Mucosa of stomach (tissue), 1 donor: ENCODE measurements around the gene TMEM158.

Experiments
- H3K27me3 ChIP-seq: one replicate; pipeline ENCODE4 v1.7.0; 2013; ENCODE audit warnings: mild to moderate bottlenecking, low read length; ENCODE audit not compliant: control insufficient read depth, insufficient read depth
- H3K36me3 ChIP-seq: one replicate; pipeline ENCODE4 v1.7.0; 2013; ENCODE audit warnings: low read length; ENCODE audit not compliant: control insufficient read depth, insufficient read depth
- H3K4me1 ChIP-seq: one replicate; pipeline ENCODE4 v1.7.0; 2013; ENCODE audit warnings: mild to moderate bottlenecking, low read length; ENCODE audit not compliant: control insufficient read depth, insufficient read depth
- H3K4me3 ChIP-seq: one replicate; pipeline ENCODE4 v1.7.0; 2013; ENCODE audit warnings: low read length
- H3K9ac ChIP-seq: one replicate; pipeline ENCODE4 v1.7.0; 2013; ENCODE audit warnings: mild to moderate bottlenecking, low read length, moderate library complexity
- H3K9me3 ChIP-seq: one replicate; pipeline ENCODE4 v1.7.0; 2013; ENCODE audit warnings: mild to moderate bottlenecking, low read length, moderate library complexity; ENCODE audit not compliant: control insufficient read depth
- donor health status: Pancreatic carcinoma.

Gene TMEM158

DNA sequence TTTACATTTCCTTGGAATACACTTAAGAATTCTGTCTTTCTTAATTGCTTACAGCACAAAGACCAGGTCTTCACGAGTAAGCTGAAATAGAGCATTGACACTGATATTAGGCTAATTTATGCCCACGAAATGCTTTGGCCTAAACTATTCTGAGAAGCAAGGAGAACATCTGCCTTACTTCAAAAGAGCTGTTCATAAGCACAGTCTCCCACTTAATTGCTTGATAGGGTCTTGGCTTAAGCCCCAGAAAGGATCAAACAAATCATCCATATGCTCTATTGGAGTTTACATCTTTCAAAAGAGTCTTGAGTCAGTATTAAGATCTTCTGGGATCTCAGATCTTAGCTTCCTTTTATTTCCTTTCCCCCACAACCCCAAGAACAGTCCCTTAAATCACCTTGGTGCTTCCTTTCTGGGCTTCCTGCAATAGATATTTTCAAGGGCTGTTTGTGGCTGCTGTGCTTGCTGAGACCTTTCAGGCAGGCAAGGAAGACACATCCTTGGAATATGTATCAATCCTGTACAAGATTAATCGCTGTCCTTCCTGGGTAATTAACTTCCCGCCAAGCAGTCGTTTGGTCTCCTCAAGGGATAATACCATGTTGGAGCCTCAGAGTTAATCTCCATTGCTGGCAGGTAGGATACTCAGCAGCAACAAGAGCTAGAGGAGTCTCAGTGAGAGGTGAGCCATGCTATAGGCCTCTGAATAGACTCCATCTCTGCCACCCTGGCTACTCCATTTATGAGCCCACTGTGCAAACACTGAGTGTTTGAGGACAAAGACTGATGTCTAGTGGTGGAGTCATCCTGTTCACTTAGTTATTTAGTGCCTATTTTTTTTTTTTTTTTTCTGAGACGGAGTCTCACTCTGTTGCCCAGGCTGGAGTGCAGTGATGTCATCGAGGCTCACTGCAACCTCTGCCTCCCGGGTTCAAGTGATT is 37.1 kb downstream of the TMEM158 start:
- Histone ChIP-seq H3K4me3 (no peak overlapping the region), H3K27me3 (no peaks in the 10 kb centered on the region), H3K36me3 (no peaks in the 10 kb centered on the region), H3K4me1 (peaks cover 26% of the 10 kb centered on the region), H3K9me3 (no peaks in the 10 kb centered on the region), H3K9ac (no peak overlapping the region)

DNA sequence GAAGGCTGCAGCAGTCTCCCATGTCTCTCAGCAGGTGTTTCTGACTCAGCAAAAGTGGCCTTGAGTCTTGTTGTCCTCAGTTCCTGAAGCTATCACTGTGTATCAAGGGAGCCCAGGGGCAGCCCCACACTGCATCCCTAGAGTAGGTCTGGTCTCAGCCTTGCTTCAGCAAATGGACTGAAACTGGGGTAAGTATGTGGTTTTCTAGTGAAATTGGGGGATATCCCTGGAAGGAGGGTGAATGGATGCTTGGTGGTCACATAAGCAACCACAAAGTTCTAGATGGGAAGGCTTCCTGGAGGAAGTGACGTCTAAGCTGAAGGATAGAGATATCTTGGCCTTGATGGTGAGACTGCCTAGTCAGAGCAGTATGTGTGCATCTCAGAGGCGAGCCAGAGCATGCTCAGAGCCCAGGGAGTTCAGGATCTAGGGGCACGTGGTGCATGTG is 38.4 kb downstream of the TMEM158 start:
- Histone ChIP-seq H3K4me1 (peaks cover 30% of the 10 kb centered on the region), H3K27me3 (no peaks in the 10 kb centered on the region), H3K36me3 (no peaks in the 10 kb centered on the region), H3K4me3 (no peak overlapping the region), H3K9me3 (no peaks in the 10 kb centered on the region), H3K9ac (no peak overlapping the region)

DNA sequence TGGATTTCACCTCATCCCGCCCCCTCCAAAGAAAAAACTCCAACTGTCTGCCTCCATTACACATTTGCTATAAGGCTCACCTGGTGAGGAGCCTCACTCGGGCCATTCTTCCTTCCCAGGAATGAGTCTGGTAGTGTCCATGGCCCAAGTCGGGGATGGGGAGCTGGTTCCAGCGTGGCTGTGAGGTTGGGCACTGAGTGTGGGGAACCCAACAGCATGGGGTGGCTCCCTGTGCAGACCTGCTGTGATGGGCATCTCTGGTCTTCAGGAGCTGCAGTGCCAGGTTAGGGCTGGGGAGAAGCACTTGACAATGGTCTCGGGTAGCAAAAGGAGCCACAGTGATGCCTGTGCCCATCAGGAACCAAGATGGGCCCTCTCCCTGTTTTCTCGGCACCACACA is 39.2 kb downstream of the TMEM158 start:
- no peaks in the 10 kb centered on the region for H3K36me3 ChIP-seq
- H3K27me3 ChIP-seq, result no peaks in the 10 kb centered on the region
- H3K9me3 ChIP-seq, result no peaks in the 10 kb centered on the region
- no peak overlapping the region for H3K9ac ChIP-seq
- no peak overlapping the region for H3K4me3 ChIP-seq
- peaks cover 30% of the 10 kb centered on the region for H3K4me1 ChIP-seq

DNA sequence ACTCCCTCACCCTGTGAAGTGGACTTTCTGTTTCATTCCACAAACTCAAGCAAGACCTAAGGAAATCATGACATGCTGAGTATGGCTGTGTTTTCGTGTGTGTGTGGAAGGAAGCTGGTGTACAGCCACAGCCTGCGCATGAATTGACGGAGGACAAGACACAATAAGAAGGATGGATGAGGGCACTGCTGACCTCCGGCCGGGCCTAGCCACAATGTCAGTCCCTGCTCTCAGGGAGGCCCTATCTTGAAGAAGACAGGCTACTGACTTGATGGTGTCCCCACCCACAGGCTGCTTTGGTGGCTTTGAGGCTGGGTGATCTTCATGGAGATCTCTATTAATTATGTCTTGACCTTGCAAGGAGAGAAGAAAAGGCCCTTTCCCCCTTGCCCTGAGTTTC is 40.6 kb downstream of the TMEM158 start:
- no peaks in the 10 kb centered on the region for H3K36me3 ChIP-seq
- no peak overlapping the region for H3K4me3 ChIP-seq
- H3K27me3 ChIP-seq, result no peaks in the 10 kb centered on the region
- no peaks in the 10 kb centered on the region for H3K9me3 ChIP-seq
- peaks cover 36% of the 10 kb centered on the region for H3K4me1 ChIP-seq
- H3K9ac ChIP-seq, result no peak overlapping the region

DNA sequence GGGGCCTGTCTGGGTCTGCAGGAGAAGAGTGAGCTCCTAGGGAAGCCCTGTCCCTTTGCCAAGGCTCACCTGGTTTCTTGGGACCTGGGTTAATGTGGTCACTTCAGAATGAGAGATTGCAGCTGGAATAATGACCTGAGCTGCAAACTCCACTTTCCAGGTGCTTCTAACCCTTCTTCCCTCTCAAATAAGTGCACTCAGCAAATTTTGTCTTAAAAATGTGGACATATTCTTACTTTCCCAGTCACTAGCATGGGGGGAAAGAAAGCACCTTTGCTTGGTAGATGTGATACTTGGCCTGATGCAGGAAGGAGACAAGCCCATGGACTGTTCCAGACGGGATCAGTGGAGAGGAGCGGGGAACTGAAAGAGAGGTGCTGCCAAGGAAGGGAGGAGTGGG is 41.0 kb downstream of the TMEM158 start:
- H3K27me3 ChIP-seq, result no peaks in the 10 kb centered on the region
- H3K4me1 ChIP-seq, result peaks cover 38% of the 10 kb centered on the region
- H3K36me3 ChIP-seq, result no peaks in the 10 kb centered on the region
- H3K9ac ChIP-seq, result no peak overlapping the region
- no peaks in the 10 kb centered on the region for H3K9me3 ChIP-seq
- no peak overlapping the region for H3K4me3 ChIP-seq

DNA sequence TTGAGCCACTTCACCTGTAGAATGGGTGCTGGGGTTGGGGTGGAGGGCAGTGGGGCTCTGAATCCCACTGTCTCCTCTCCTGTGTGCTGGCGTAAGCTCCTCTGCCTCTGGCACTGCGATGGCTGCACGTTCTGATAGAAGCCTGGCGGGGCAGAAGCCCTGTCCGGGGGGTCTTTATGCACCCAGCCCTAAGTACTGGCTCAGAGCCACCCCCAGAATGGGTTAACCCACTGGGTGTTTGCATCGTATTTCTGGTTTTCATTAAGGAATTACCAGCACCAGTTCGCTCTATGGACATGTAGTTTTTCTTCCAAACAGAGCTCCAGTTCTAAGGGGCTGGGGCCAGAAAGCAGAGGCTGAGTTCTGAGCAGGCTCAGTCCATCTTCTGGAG is 42.2 kb downstream of the TMEM158 start:
- peaks cover 45% of the 10 kb centered on the region for H3K4me1 ChIP-seq
- H3K9me3 ChIP-seq, result no peaks in the 10 kb centered on the region
- H3K36me3 ChIP-seq, result no peaks in the 10 kb centered on the region
- no peak overlapping the region for H3K4me3 ChIP-seq
- H3K27me3 ChIP-seq, result no peaks in the 10 kb centered on the region
- H3K9ac ChIP-seq, result peak overlapping the region; percentile 52

DNA sequence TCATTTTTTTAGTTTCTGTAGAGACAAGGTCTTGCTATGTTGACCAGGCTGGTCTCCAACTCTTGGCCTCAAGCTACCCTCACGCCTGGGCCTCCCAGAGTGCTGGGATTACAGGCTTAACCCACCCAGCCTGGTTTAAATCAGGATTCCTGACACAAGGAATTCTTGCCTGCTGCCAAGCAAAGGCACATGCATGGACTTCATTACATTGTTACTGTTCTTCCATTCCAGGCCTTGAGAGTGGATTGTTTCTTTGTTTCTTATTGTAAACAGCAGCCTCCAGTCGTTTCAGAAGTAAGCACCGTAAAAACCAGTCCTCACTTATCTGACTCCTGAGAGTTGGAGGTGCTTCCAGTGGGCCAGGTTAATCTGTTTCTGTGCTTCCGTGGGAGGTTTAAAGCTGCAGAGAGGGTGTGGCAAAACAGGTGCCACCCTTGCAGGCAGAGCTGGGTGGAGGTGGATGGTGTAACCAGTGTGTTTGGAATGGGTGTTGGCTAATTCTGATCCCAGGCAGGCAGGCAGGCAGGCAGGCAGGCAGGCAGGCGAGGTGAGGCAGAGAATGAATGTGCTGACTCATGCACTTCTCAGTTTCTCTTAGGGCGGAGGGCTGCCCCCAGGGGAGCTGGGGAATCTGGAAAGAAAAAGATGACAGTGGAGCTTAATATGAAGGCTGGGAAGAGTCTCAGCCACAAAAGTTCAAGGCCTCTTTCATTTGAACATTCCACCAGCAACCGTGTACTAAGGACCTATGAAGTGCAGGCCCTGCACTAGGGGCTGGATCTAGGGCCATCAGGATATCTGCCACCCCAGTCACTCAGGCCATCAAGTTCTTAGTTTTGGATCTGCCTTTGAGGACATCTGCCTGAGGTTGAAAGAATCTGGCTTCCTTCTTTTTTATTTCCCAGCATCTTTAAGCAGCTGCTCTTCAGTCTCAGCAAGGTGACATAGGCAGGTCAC is 42.9 kb downstream of the TMEM158 start:
- Histone ChIP-seq H3K9me3 (no peaks in the 10 kb centered on the region), H3K9ac (peak overlapping the region; percentile 71), H3K4me3 (no peak overlapping the region), H3K27me3 (no peaks in the 10 kb centered on the region), H3K4me1 (peaks cover 52% of the 10 kb centered on the region), H3K36me3 (no peaks in the 10 kb centered on the region)

DNA sequence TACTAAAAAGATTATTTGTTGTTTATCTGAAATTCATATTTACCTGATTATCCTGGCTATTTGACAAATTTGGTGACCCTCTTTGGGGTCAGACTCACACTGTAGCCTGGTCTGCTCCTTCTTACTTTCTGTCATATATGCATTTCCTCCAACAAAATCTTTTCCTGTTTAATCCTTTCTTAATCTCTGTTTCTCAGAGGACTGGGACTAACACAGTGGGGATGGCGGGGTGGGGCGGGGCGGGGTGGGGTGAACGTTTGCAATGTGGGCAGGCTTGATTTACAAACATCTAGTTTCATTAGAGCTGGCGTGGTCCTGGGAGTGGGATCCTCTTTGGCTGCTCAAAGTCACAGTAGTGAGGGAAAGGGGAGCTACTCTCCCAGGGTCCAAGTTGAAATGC is 44.6 kb downstream of the TMEM158 start:
- no peaks in the 10 kb centered on the region for H3K27me3 ChIP-seq
- no peak overlapping the region for H3K9ac ChIP-seq
- H3K9me3 ChIP-seq, result no peaks in the 10 kb centered on the region
- peaks cover 58% of the 10 kb centered on the region for H3K4me1 ChIP-seq
- H3K36me3 ChIP-seq, result no peaks in the 10 kb centered on the region
- H3K4me3 ChIP-seq, result no peak overlapping the region

DNA sequence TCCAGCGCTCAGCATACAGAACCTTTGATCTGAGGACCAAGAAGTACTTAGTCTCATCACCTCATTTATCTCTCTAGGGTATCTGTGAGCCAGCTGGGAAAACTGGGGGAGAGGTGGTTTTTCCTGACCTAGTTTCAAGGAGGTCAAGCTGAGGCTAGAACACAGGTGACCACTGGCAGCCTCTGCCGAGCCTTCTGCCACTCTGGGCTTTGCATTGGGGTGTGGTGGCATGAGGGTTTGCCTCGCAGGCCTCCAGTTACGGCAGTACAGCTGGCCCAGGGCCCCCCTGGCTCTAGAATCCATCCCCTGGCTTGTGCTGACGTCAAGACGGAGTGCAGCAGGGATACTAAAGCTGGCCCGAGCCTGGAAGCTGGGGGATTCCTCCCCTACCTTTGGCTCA is 45.2 kb downstream of the TMEM158 start:
- no peak overlapping the region for H3K4me3 ChIP-seq
- H3K27me3 ChIP-seq, result no peaks in the 10 kb centered on the region
- peaks cover 58% of the 10 kb centered on the region for H3K4me1 ChIP-seq
- no peak overlapping the region for H3K9ac ChIP-seq
- H3K36me3 ChIP-seq, result no peaks in the 10 kb centered on the region
- H3K9me3 ChIP-seq, result no peaks in the 10 kb centered on the region

DNA sequence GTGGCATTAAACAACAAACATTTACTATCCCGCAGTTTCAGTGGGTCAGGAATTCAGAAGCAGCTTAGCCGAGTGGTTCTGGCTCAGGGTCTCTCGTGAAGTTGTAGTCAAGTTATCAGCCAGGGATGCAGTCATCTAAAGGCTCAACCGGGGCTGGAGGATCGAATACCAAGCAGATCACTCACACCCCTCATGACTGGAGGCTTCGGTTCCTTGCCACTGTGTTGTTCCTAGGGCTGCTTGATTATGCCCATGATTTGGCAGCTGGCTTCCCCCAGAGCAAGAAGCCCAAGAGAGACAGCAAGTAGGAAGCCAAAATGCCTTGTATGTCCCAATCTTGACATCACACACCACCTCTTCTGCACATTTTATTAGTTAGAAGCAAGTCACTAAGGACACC is 46.0 kb downstream of the TMEM158 start:
- H3K36me3 ChIP-seq, result no peaks in the 10 kb centered on the region
- no peaks in the 10 kb centered on the region for H3K27me3 ChIP-seq
- peaks cover 58% of the 10 kb centered on the region for H3K4me1 ChIP-seq
- no peaks in the 10 kb centered on the region for H3K9me3 ChIP-seq
- no peak overlapping the region for H3K9ac ChIP-seq
- H3K4me3 ChIP-seq, result no peak overlapping the region

DNA sequence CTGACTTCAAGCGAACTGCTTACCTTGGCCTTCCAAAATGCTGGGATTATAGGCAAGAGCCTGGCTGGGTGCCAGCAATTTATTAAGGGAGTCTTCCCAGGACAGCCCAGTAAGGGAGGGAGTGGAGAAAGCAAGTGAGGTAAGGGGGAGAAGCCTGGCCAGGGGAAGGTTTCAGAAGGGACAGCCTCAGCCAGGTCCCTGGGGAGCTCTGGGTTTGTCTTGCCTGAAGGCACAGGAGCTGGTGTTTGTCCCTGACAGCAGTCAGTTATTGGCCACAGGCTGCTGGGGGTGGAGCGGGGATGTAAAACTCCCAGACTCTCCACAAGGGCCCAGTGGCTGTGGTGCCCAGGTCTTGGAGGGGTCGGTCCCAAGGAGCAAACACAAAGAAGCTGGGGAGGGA is 46.9 kb downstream of the TMEM158 start:
- no peaks in the 10 kb centered on the region for H3K9me3 ChIP-seq
- no peaks in the 10 kb centered on the region for H3K36me3 ChIP-seq
- peaks cover 57% of the 10 kb centered on the region for H3K4me1 ChIP-seq
- H3K9ac ChIP-seq, result no peak overlapping the region
- H3K4me3 ChIP-seq, result no peak overlapping the region
- no peaks in the 10 kb centered on the region for H3K27me3 ChIP-seq
